ENCODE results near the gene TNFRSF18. TPM values are rescaled to one million over a fixed set of nuclear protein-coding genes. Genes with fewer than 3 reads are reported as not detected.

The TNFRSF18 gene
- total and polyA plus RNA-seq, 8 donors: 0.37 to 11.9 (median 2.6) TPM; not detected in 4

DNA sequence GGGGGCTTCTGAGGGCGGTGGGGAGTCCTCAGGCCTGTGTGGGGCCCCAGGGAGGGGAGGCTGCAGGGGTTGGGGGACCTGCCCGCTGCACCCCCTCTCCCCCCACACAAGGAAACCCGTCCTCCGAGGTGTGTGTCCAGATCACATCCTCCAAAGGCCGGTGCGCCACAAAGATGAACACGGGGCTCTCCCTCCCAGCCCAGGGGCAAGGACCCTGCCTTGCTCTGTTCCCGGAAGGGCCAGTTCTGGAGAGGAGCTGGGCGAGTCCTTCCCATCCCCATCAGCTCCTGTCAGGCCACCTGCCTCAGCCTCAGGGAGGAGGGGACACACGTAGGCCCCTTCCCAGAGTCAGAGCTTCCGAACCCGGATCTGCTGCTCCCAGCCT lies 35.2 kb downstream of the TNFRSF18 start:
- Histone ChIP-seq H3K36me3 (peaks cover 0 to 17% (median 3%) of the 10 kb centered on the region in 4 donors), H3K27ac (peak overlapping the region in 2 of 5 donors; percentile 20 to 62), H3K4me3 (no peak overlapping the region), H3K4me1 (peaks cover 11 to 60% (median 46%) of the 10 kb centered on the region in 4 donors), H3K9me3 (no peaks in the 10 kb centered on the region), H3K27me3 (peaks cover 3 to 95% (median 35%) of the 10 kb centered on the region in 3 donors)
- TF ChIP-seq POLR2A (IDR thresholded peaks at IDR 0.05): no peak
- no peak for TF ChIP-seq POLR2AphosphoS5 (IDR thresholded peaks at IDR 0.05)
- TF ChIP-seq EP300 (IDR thresholded peaks at IDR 0.05): no peak
- TF ChIP-seq, protein P1, sequence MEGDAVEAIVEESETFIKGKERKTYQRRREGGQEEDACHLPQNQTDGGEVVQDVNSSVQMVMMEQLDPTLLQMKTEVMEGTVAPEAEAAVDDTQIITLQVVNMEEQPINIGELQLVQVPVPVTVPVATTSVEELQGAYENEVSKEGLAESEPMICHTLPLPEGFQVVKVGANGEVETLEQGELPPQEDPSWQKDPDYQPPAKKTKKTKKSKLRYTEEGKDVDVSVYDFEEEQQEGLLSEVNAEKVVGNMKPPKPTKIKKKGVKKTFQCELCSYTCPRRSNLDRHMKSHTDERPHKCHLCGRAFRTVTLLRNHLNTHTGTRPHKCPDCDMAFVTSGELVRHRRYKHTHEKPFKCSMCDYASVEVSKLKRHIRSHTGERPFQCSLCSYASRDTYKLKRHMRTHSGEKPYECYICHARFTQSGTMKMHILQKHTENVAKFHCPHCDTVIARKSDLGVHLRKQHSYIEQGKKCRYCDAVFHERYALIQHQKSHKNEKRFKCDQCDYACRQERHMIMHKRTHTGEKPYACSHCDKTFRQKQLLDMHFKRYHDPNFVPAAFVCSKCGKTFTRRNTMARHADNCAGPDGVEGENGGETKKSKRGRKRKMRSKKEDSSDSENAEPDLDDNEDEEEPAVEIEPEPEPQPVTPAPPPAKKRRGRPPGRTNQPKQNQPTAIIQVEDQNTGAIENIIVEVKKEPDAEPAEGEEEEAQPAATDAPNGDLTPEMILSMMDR (IDR thresholded peaks at IDR 0.05): no peak
- intact Hi-C loops (cut with DNase I; ENCODE audit: low total_unique reads): loop anchor here (5.0 to 10.0 kb wide), 2 partner anchors 49 to 54 kb away; no protein-coding TSS in a partner anchor
- 52 to 67% (median 61%) methylated on average over 12 of the region's 12 CpGs; no CpG with 5 or more reads in 1 of the 5 donors for WGBS, 5 donors
- DNase-seq: no peak

DNA sequence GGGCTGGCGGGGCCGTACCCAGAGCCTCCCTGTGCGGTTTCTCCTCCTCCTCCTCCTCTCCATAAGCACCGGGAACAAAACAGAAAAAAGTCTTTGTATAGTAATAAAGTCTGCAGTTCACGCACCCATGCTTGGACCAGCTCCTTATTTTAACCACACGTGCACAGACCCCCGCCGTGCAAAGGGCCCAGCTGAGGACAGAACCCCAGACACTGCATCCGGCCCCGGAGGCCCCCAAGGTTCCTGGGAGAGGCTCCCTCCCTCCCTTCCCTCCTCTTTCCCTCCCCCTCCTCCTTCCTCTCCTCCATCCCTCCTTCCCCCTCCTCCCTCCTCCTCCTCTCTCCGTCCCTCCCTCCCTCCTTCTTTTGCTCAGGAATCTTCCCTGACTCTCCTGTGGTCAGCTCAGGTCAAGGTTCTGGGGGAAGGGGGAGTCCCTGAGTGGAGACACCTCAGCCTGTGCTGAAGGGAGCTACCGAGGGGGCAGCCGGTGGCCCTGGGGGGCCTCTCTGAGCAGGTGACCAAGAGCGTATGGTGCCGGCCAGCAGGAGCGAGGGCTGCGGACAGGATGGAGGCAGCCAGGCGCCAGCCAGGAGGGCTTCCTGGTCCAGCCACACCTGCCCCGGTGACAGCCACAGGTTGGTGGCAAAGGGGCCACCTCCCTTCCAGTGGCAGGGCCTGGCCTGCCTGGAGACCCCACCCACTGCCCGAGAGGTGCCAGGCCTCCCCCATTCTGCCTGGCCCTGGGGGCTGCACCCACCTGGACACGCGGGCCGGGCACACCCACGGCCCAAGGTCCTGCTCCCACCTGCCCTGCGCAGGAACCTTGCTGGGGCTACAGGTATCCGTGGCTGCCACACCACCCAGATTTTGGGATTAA lies 35.9 kb downstream of the TNFRSF18 start:
- Histone ChIP-seq H3K9me3 (no peaks in the 10 kb centered on the region), H3K36me3 (peaks cover 0 to 17% (median 3%) of the 10 kb centered on the region in 4 donors), H3K4me3 (no peak overlapping the region), H3K27ac (peak overlapping the region in 3 of 5 donors; percentile 5 to 62 (median 20)), H3K4me1 (peaks cover 16 to 63% (median 50%) of the 10 kb centered on the region in 4 donors), H3K27me3 (peaks cover 3 to 95% (median 40%) of the 10 kb centered on the region in 3 donors)
- TF ChIP-seq, protein P1 (IDR thresholded peaks at IDR 0.05): no peak
- no peak for TF ChIP-seq EP300 (IDR thresholded peaks at IDR 0.05)
- no peak for TF ChIP-seq POLR2AphosphoS5 (IDR thresholded peaks at IDR 0.05)
- no peak for TF ChIP-seq POLR2A (IDR thresholded peaks at IDR 0.05)
- WGBS, 5 donors: 36 to 45% (median 44%) methylated on average over 19 to 26 of the region's 26 CpGs
- DNase-seq: peak in 1 of 2 donors; percentile 29
- intact Hi-C loops (cut with DNase I; ENCODE audit: low total_unique reads): loop anchor here (5.0 to 10.0 kb wide), 2 partner anchors 48 to 54 kb away; no protein-coding TSS in a partner anchor

DNA sequence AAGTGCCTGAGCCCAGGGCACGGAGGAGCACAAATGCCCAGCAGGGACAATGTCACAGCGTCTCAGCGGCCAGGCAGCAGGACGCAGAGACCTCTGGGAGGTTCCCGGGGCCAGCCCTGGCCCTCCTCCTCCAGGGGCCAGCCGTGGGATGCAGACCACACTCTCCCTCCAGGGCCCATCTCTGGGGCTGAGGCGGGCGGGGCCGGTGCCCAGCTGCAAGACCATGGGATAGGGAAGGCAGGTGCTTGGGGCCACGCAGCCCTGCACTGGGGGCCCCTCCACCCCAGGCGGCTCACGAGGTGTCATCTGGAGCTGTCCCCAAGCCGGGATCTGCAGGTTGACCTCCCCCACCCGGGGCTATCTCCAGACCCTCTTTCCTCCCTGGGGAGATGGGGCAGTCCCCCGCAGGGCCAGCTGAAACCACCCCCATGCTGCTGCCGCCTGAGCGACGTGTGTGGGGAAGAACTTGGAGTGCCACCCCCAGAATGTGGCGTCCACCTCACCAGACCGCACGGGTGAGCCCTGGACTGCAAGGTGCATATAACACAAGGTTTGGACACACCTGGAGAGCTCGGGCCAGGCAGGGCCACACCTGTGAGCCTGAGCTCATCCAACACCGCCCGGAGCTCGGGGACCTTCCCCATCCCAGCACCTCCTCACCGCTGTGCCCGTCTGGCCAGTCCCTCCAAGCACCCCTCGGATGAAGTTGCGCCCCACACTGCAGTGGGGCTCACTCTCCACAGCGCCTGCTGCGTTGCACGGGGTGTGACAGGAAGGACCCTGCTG lies 36.8 kb downstream of the TNFRSF18 start:
- no peak overlapping the region for H3K4me3 ChIP-seq
- intact Hi-C loops (cut with DNase I; ENCODE audit: low total_unique reads): loop anchor here (5.0 to 10.0 kb wide), 2 partner anchors 47 to 55 kb away; no protein-coding TSS in a partner anchor
- H3K36me3 ChIP-seq: peaks cover 0 to 17% (median 3%) of the 10 kb centered on the region in 4 donors
- TF ChIP-seq POLR2A (IDR thresholded peaks at IDR 0.05) (no peak), POLR2AphosphoS5 (IDR thresholded peaks at IDR 0.05) (no peak), EP300 (IDR thresholded peaks at IDR 0.05) (no peak)
- TF ChIP-seq, protein P1 (IDR thresholded peaks at IDR 0.05): no peak
- 60 to 68% (median 64%) methylated on average over 18 to 32 of the region's 32 CpGs for WGBS, 5 donors
- no peaks in the 10 kb centered on the region for H3K9me3 ChIP-seq
- H3K27ac ChIP-seq: peak overlapping the region in 2 of 5 donors; percentile 20 to 33
- DNase-seq: peak in 1 of 2 donors; percentile 20
- H3K27me3 ChIP-seq: peaks cover 3 to 100% (median 40%) of the 10 kb centered on the region in 3 donors
- H3K4me1 ChIP-seq: peaks cover 20 to 63% (median 50%) of the 10 kb centered on the region in 4 donors
